HUDEP-2 (cell line): ENCODE results near the gene PPM1L.
"Not testable (repeated sequence)": the region's sequence is repeated elsewhere in the genome, so short reads cannot be mapped to it uniquely, and the experiment has no call there.

Experiments
- DNase-seq, 76 experiments: peaks; one replicate each; lab custom pipeline; 2025; ENCODE audit not compliant: unreplicated experiment in 76 of 76; lab: John Stamatoyannopoulos, UW

PPM1L gene

DNA sequence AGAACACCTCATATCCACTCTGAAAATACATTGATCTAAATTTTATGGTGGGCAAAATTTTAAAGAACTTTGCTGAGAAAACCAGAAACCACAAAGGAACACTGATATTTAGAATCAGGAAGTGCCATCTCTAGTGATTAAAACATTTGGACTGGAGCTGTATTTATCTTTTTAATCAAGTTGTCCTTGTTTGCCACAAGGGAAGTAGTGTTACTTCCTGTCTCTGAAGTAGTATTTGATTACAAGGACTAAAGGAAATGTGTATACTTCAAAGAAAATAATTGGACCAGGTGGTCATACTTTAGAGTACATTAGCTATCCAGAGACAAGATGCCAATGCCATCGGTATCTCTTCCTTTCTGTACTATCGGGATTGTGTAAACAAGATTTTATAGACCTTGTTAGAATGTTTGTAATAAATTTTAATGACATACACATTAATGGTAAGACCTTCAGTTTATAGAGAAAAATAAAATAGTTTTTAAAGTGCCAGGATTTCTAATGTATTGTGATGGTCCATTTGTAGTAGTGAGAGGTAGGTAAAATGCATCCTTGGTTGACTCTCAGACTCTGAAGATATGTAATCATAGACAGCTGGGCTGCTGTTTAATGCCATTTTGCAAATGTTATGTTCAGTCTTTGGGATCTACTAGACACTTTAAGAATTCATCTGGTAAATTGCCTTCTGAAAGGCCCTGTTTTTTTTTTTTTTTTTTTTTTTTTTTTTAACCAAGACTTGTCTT, 217.2 kb downstream of the PPM1L start:
- no peak for DNase-seq

DNA sequence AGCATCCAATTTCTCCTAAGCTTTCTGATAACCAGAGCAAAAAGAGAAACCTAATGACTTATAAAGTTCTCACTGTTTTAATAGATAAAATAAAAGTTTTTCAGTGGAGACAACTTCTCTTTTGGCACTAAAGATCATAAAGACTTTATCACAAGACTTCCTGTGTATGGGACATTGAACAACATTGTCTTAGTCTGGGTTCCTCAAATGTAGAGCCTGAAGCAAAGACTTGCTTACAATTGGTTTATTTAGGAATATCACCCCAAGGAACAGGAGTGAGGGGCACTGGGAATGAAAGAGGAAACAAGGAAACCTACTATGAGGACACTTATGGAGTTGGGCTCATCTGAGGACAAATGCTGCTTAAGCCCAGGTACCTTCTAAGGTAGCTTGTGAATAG, 221.7 kb downstream of the PPM1L start:
- DNase-seq, result no peak

GRCh38 chr3:160980740-160981139, 224.7 kb downstream of the PPM1L start:
- DNase-seq, result no peak

GRCh38 chr3:160981217-160981938, 225.3 kb downstream of the PPM1L start:
- DNase-seq, result no peak

GRCh38 chr3:160982491-160982890, 226.5 kb downstream of the PPM1L start:
- DNase-seq, result no peak

GRCh38 chr3:160983900-160984299, 227.9 kb downstream of the PPM1L start:
- DNase-seq, result not testable (repeated sequence)

GRCh38 chr3:160986069-160986468, 230.0 kb downstream of the PPM1L start:
- DNase-seq, result no peak

GRCh38 chr3:160987982-160988964, 232.2 kb downstream of the PPM1L start:
- no peak for DNase-seq

- DNase-seq, result no peak
Observed at GRCh38 chr3:160990446-160990845, 234.4 kb downstream of the PPM1L start.

DNA sequence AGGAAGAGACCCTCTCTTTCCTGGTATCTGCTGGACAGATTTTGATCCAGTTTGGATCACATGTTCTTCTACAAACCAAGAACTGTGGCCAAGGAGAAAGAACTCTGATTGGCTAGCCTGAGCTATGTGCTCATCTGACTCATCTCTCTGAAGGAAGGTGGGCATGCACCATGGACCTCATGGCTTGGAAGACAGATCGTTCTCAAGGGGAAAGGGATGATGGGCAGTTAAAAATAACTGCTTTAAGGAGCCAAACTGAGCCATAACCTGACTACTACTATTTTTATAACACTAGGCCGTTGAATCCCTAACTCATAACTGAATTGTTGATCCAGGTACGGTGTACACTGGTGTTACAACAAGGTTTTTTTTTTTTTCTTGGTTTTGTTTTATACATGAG, 236.7 kb downstream of the PPM1L start:
- no peak for DNase-seq

DNA sequence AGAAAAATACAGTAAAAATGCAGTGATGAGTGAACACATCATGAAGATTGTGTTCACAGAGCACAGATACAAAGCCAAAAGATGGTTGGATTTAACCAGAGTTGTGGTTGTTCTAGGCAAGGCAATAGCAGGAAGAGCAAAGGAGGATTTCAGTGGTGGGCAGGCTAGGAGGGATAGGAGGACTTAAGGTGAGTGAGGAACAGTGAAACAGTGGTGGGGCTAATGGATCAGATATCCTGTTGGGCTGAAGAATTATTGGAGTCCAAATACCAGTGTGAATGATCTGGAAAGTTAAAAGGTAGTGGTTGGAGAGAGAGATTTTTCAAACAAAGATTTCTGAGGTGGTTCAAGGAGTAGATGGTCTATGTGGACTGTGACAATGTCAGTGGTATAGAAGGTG, 240.8 kb downstream of the PPM1L start:
- DNase-seq, result no peak

DNA sequence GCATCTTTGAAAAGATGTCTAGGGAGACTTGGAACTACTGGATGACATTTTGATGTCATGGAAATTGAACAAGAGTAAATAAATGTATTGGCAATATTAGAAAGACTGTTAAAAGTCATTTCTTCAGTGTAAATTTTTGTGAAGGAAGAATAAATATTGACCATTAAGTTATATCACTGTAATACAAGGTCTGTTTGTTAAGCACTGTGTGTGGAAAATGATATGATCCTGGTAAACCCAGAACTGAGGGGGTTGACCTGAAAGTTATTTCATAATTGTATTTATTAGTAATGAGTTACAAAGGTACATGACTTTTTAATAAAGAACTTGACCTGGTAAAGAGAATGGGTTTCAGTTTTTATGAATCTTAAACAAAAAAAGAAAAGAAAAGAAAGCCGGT, 242.6 kb downstream of the PPM1L start:
- DNase-seq, result no peak

- DNase-seq, result no peak
Observed at GRCh38 chr3:160999274-160999673, 243.2 kb downstream of the PPM1L start.

- no peak for DNase-seq
Observed at GRCh38 chr3:161008086-161008485, 252.1 kb downstream of the PPM1L start.

DNA sequence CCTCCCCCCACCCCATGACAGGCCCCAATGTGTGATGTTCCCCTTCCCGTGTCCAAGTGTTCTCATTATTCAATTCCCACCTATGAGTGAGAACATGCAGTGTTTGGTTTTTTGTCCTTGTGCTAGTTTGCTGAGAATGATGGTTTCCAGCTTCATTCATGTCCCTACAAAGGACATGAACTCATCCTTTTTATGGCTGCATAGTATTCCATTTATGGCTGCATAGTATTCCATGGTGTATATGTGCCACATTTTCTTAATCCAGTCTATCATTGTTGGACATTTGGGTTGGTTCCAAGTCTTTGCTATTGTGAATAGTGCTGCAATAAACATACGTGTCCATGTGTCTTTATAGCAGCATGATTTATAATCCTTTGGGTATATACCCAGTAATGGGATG, 254.1 kb downstream of the PPM1L start:
- not testable (repeated sequence) for DNase-seq

- no peak for DNase-seq
Observed at GRCh38 chr3:161014843-161015749, 259.1 kb downstream of the PPM1L start.

DNA sequence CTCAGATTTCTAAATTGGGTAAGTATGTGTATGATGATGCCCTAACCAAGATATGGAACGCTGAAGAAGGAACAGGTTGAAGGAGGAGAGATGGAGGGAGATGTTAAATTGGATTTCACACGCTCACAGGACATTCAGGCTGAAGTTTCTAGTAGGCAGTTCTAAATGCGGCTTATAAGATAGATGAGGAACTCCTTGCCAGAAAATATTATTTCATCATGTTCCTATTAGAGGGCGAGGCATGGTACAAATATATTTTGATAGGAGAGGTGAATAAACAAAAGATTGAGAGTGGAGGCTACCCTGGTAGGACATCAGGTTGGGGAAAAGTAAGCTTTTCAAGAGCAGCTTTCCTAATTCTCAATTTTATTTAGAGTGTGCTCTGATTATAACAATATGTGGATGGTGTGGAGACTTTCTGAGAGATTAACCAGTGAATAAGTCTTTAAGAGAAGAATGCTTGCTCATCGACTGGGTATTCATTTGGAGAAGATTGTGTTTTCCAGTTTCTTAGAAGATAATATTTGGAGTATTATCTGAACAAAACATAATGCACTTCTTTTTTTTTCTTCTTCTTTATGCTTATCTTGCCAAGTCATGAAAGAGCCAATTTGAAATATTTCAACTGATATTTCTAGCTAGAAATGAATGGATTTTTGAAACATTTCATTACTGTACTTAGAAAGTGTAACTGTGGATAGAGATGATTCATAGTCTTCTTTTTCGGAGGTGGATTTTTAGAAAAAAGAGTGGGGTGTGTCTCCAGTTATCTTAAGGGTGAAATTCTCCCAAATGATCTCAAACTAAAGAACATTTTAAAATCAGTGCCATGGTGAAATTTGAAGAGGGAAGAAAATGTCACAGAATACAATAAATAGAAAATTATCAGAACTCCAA, 260.6 kb downstream of the PPM1L start:
- no peak for DNase-seq

- DNase-seq, result no peak
Observed at GRCh38 chr3:161017971-161018370, 261.9 kb downstream of the PPM1L start.

DNA sequence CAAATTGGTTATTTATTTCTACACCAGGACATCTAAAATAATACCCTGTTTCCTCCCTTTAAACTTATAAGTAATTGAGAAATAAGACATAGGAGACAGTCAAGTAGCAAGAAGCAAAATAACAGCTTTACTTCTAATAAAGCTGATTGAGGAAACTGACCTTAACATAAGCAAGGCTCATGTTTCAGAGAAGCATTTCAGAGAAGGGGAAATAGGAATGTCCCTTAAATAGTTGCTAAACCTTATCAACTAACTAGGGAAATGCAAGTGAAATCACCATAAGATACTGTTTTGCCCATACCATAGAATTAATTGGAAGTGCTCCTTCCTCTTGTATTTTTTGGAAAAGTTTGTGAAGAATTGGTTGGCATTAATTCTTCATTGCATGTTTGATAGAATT, 264.2 kb downstream of the PPM1L start:
- no peak for DNase-seq
